Upper lobe of left lung (tissue), 6 donors: ENCODE results near the gene CD7. TPM values are rescaled to one million over a fixed set of nuclear protein-coding genes. Genes with fewer than 3 reads are reported as not detected.

ENCODE experiments used
- ATAC-seq, 2 donors: fragments of 200-7000 bp; cut with Tn5 transposase; one replicate each; pipeline ENCODE4 v1.9.1; 2022; ENCODE audit warnings: mild to moderate bottlenecking in 2 of 2, moderate library complexity in 2 of 2; ENCODE audit not compliant: low FRiP score in 2 of 2
- DNase-seq, 2 donors: peaks; one replicate each; pipeline ENCODE4 v3.0.0-alpha.2; 2019 to 2020
- H3K27ac ChIP-seq, 4 donors: fragments of 200-600 bp; sonication (generic); one replicate each; pipeline ENCODE4 v1.5.1; 2016 to 2019
- H3K27me3 ChIP-seq, 4 donors: fragments of 200-600 bp; sonication (generic); one replicate each; pipeline ENCODE4 v1.5.1; 2017 to 2019
- H3K36me3 ChIP-seq, 4 donors: fragments of 200-600 bp; sonication (generic); one replicate each; pipeline ENCODE4 v1.5.1; 2016 to 2019
- H3K4me1 ChIP-seq, 4 donors: fragments of 200-600 bp; sonication (generic); one replicate each; pipeline ENCODE4 v1.5.1; 2018 to 2019
- H3K4me3 ChIP-seq, 4 donors: fragments of 200-600 bp; sonication (generic); one replicate each; pipeline ENCODE4 v1.5.1; 2017 to 2019; ENCODE audit warnings: mild to moderate bottlenecking in 2 of 4, moderate library complexity in 1 of 4
- H3K9me3 ChIP-seq, 4 donors: fragments of 200-600 bp; sonication (generic); one replicate each; pipeline ENCODE4 v1.5.1; 2018 to 2019
- EP300 ChIP-seq, 4 donors: sonication (generic); formaldehyde crosslinking; IDR thresholded peaks; one replicate each; pipeline ENCODE4 v1.5.1; 2017; ENCODE audit warnings: antibody characterized with exemption in 4 of 4, control low read depth in 2 of 4
- POLR2A ChIP-seq, 4 donors: fragments of 450-650 bp; IDR thresholded peaks; one replicate each; pipeline ENCODE4 v1.5.1; 2016 to 2017; ENCODE audit warnings: antibody characterized with exemption in 4 of 4, mild to moderate bottlenecking in 2 of 4
- POLR2AphosphoS5 ChIP-seq, 2 donors: sonication (generic); formaldehyde crosslinking; IDR thresholded peaks; one replicate each; pipeline ENCODE4 v1.5.1; 2017; ENCODE audit warnings: antibody characterized with exemption in 2 of 2
- WGBS, 2 donors: methylation state at CpG; one replicate each; pipeline ENCODE4 v1.1.5; 2017 to 2018; 5-methylcytosine and 5-hydroxymethylcytosine counted together
- total RNA-seq, 6 donors: library from RNA; depleted of rRNA in 4 of 6; stranded (reverse); fragments of >200 nt in 4 of 6; gene quantifications; one replicate each; pipeline versions ENCODE4 v1.1.0 to v1.2.1, GENCODE V29; 2016 to 2021
- TF ChIP-seq, protein P1 (sequence below), 6 experiments: fragments of 450-650 bp in 4 of 6; fragments of 200-600 bp in 2 of 6; sonication (generic) in 2 of 6; IDR thresholded peaks; one replicate each; pipeline ENCODE4 v1.5.1; 2016 to 2019; ENCODE audit warnings: antibody characterized with exemption in 6 of 6
- donor health status: DM: no; HTN: no; CAD: no; lungs with moderate emphysema.
- donor health status: DM: no; HTN: yes; CAD: no; lungs with severe emphysema.

The CD7 gene
- total RNA-seq, 6 donors from 2014 or later: 5.2 to 24.7 (median 7.6) TPM

DNA sequence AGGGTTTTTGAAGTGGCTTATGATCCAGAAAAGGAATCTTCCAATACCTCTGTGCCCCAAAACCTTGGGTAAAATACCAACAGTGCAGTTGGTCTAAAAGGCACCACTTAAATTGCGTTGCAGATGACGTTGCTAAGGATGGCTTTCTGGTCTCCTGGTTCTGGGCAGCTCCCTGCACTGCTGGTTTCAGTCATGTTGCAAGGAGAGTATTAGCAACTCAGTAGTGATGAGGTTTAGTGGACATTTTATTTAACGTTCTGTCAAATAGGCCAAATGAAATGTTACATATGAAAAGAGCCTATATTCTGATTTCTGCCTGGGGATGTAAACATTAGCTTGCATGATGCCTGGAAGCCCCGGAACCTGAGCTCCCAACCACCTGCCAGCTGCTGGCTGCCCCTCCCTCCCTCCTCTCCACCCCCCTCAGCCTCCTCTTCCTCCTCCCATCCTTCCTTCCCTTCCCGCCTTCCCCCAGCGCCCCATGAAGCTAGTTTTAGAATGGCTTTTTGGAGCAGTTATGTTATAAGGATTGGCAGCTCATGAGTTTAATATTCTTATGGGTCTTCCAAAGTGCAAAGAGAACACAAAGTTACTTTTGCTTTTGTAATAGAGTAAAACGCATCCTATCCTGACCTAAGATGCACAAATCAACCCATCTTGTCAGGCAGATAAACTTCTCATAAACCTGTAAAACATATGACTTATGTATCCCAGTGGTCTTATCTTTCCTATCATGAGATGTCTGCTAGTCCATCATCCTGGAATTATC lies 20.7 kb downstream of the CD7 start:
- Histone ChIP-seq H3K27me3 (no peaks in the 10 kb centered on the region), H3K27ac (peak overlapping the region; percentile 98 to 99 (median 99)), H3K9me3 (no peaks in the 10 kb centered on the region), H3K4me3 (peak overlapping the region in 3 of 4 donors; percentile 40 to 52 (median 43)), H3K4me1 (peaks cover 51 to 65% (median 60%) of the 10 kb centered on the region in 4 donors), H3K36me3 (no peaks in the 10 kb centered on the region)
- DNase-seq: no peak
- 38 to 40% methylated on average over 7 of the region's 7 CpGs for WGBS, 2 donors
- ATAC-seq: no peak
- TF ChIP-seq, protein P1, sequence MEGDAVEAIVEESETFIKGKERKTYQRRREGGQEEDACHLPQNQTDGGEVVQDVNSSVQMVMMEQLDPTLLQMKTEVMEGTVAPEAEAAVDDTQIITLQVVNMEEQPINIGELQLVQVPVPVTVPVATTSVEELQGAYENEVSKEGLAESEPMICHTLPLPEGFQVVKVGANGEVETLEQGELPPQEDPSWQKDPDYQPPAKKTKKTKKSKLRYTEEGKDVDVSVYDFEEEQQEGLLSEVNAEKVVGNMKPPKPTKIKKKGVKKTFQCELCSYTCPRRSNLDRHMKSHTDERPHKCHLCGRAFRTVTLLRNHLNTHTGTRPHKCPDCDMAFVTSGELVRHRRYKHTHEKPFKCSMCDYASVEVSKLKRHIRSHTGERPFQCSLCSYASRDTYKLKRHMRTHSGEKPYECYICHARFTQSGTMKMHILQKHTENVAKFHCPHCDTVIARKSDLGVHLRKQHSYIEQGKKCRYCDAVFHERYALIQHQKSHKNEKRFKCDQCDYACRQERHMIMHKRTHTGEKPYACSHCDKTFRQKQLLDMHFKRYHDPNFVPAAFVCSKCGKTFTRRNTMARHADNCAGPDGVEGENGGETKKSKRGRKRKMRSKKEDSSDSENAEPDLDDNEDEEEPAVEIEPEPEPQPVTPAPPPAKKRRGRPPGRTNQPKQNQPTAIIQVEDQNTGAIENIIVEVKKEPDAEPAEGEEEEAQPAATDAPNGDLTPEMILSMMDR (IDR thresholded peaks at IDR 0.05): no peak
- TF ChIP-seq EP300 (IDR thresholded peaks at IDR 0.05): no peak
- no peak for TF ChIP-seq POLR2AphosphoS5 (IDR thresholded peaks at IDR 0.05)
- TF ChIP-seq POLR2A (IDR thresholded peaks at IDR 0.05): no peak

DNA sequence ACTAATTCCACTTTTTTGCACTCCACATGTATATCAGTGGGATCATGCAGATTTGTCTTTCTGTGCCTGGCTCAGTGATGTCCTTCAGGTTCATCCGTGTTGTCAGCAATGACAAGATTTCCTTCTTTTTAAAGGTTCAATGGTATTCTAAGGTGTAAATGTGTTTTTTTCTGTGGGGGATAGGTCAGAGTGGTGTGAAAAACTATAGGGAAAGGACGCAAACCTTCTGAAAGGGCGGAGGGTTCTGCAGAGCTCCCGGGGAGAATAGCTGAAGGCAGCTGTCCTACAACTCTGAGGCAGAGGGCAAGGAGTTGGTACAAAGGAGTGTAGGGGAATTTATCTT lies 22.0 kb downstream of the CD7 start:
- DNase-seq (no peak), ATAC-seq (no peak)
- H3K27ac ChIP-seq: peak overlapping the region in 2 of 4 donors; percentile 99
- TF ChIP-seq POLR2A (IDR thresholded peaks at IDR 0.05): no peak
- TF ChIP-seq POLR2AphosphoS5 (IDR thresholded peaks at IDR 0.05): no peak
- TF ChIP-seq, protein P1 (IDR thresholded peaks at IDR 0.05): no peak
- no peak for TF ChIP-seq EP300 (IDR thresholded peaks at IDR 0.05)
- H3K27me3 ChIP-seq: no peaks in the 10 kb centered on the region
- peaks cover 44 to 60% (median 57%) of the 10 kb centered on the region in 4 donors for H3K4me1 ChIP-seq
- no peaks in the 10 kb centered on the region for H3K36me3 ChIP-seq
- 58 to 63% methylated on average over 4 of the region's 4 CpGs for WGBS, 2 donors
- no peaks in the 10 kb centered on the region for H3K9me3 ChIP-seq
- no peak overlapping the region for H3K4me3 ChIP-seq

DNA sequence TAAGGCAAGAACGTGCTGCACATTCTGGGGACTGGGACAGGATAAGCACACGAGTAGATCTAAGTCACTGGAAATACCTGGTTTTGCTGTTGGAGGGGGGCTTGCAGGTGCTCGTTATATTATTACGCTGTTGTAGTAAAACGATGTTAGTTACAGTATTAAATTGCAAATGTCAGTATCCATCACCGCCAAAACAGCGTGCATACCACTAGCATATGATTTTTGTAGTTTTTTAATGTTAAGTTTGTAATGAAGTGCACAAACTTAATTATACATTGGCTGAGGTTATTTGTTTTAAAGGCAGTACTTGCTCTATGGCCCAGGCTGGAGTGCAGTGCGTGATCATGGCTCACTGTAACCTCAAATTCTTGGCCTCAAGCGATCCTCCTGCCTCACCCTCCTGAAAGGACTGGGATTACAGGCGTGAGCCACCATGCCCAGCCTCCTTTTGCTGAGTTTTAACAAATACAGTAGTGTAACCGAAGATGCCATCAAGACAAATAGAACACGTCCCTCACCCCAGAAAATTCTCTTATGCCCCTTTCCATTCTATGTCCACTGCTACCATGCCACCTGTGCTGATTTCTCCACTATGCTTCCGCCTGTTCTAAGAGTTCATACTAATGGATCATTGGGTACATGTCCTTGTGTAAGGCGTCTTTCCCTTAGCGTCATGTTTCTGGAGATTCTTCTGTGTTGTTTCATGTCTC lies 23.2 kb downstream of the CD7 start:
- Histone ChIP-seq H3K27me3 (no peaks in the 10 kb centered on the region), H3K9me3 (no peaks in the 10 kb centered on the region), H3K27ac (peak overlapping the region; percentile 99), H3K36me3 (no peaks in the 10 kb centered on the region), H3K4me1 (peaks cover 48 to 60% (median 56%) of the 10 kb centered on the region in 4 donors), H3K4me3 (no peak overlapping the region)
- DNase-seq (no peak), ATAC-seq (no peak)
- TF ChIP-seq, protein P1 (IDR thresholded peaks at IDR 0.05): no peak
- WGBS, 2 donors: 86 to 87% methylated on average over 15 of the region's 15 CpGs

DNA sequence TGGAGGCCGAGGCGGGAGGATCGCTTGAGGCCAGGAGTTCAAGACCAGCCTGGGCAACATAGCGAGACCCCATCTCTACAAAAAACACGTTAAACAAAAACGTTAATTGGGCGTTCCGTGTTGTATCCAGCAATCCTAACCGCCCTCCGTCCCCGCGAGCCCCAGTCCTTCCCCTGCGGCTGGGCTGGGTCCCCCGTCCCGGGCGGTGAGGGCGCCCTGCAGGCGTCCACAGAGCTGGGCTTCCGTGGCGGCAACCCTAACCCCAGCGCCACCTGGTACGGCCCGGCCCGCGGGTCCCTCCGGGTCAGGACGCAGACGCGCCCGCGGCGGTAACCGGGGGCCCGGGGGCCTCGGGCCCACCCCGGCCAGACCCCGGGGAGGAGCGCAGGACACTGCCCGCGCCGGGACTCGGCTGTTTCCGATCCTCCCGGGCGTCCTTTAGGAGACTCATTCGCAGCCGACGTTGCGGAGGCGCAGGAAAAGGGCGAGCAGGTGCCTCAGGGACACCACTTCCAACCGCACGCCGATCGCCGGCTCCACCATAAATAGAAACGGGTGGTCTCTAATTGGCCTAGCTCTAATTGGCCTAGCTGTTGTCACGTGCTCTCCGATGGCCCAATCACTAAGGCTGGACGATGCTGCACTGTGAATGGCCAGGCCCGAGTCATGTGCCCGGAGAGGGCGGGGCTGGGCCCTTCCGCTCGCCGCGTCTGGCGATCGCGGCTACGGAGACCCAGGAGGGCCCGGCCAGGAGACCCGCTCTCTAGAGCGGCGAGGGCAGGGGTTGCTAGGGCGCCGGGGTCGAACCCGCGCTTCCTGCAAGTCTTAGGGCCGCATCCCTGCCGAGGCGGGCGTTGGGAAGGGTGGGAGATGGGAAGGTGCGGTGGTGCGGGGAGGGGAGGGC lies 24.9 kb downstream of the CD7 start:
- H3K27ac ChIP-seq: peak overlapping the region; percentile 99
- TF ChIP-seq POLR2AphosphoS5 (IDR thresholded peaks at IDR 0.05) (peak; percentile 95 to 96), POLR2A (IDR thresholded peaks at IDR 0.05) (peak; percentile 24 to 99 (median 98))
- TF ChIP-seq, protein P1 (IDR thresholded peaks at IDR 0.05): no peak
- H3K27me3 ChIP-seq: no peaks in the 10 kb centered on the region
- DNase-seq: peak; percentile 97 to 98
- H3K4me1 ChIP-seq: peaks cover 51 to 61% (median 58%) of the 10 kb centered on the region in 4 donors
- H3K36me3 ChIP-seq: no peaks in the 10 kb centered on the region
- WGBS, 2 donors: 10 to 35% methylated on average over 10 to 26 of the region's 86 CpGs
- peak; percentile 96 for ATAC-seq
- H3K9me3 ChIP-seq: no peaks in the 10 kb centered on the region
- H3K4me3 ChIP-seq: peak overlapping the region; percentile 65 to 91 (median 74)
